Osteoblast (primary cell): Measurements from ENCODE around the gene PBX4. TPM values are rescaled to one million over a fixed set of nuclear protein-coding genes. Genes with fewer than 3 reads are reported as not detected.

ENCODE experiments used
- DNase-seq: peaks from one replicate; pipeline ENCODE4 v3.0.0; 2011; ENCODE audit warnings: low spot score, mixed read lengths; ENCODE audit not compliant: insufficient read length; ENCODE audit errors: missing footprints
- H2AFZ ChIP-seq: 2 replicates; pipeline ENCODE4 v1.6.0; 2011; ENCODE audit warnings: mild to moderate bottlenecking, low read length
- H3K27ac ChIP-seq: 2 replicates; pipeline ENCODE4 v1.5.1; 2011; ENCODE audit warnings: mild to moderate bottlenecking, low read depth, low read length, moderate library complexity
- H3K27me3 ChIP-seq: 2 replicates; pipeline ENCODE4 v1.6.0; 2012; ENCODE audit warnings: mild to moderate bottlenecking, control low read depth, inconsistent platforms, low read length, moderate library complexity; ENCODE audit not compliant: insufficient read depth
- H3K36me3 ChIP-seq: 2 replicates; pipeline ENCODE4 v1.5.1; 2011; ENCODE audit warnings: mild to moderate bottlenecking, low read length, control low read depth, moderate library complexity; ENCODE audit not compliant: insufficient read depth
- H3K4me1 ChIP-seq: 2 replicates; pipeline ENCODE4 v1.5.1; 2011; ENCODE audit warnings: mild to moderate bottlenecking, low read length, control low read depth, moderate library complexity; ENCODE audit not compliant: insufficient read depth
- H3K4me2 ChIP-seq: 2 replicates; pipeline ENCODE4 v1.6.0; 2011; ENCODE audit warnings: mild to moderate bottlenecking, low read length; ENCODE audit not compliant: insufficient read depth
- H3K4me3 ChIP-seq: fragments of 200-600 bp; sonication (generic); 3 replicates; pipeline ENCODE4 v1.5.1; 2012; ENCODE audit warnings: mild to moderate bottlenecking, low read length, inconsistent platforms; ENCODE audit not compliant: insufficient read depth
- H3K79me2 ChIP-seq: 2 replicates; pipeline ENCODE4 v1.6.0; 2012; ENCODE audit warnings: mild to moderate bottlenecking, low read length, control low read depth, inconsistent platforms; ENCODE audit not compliant: insufficient read depth
- H3K9me3 ChIP-seq: 2 replicates; pipeline ENCODE4 v1.5.1; 2011; ENCODE audit warnings: low read depth, low read length, control low read depth
- H4K20me1 ChIP-seq: 2 replicates; pipeline ENCODE4 v1.6.0; 2012; ENCODE audit warnings: mild to moderate bottlenecking, low read length, control low read depth; ENCODE audit not compliant: insufficient read depth
- CTCF ChIP-seq: IDR thresholded peaks from 2 replicates; pipeline ENCODE4 v1.5.1; 2011; ENCODE audit warnings: mild to moderate bottlenecking, low read depth, low read length, moderate library complexity; ENCODE audit errors: extremely low read depth
- total RNA-seq: library from RNA; depleted of rRNA; stranded (reverse); fragments of >200 nt; gene quantifications from 2 replicates; pipeline ENCODE4 v1.2.3, GENCODE V29; 2012

The PBX4 gene
- total RNA-seq, 1 donor, result 0.36 TPM

- H2AFZ ChIP-seq, result no peak overlapping the region
- H3K27me3 ChIP-seq, result no peaks in the 10 kb centered on the region
- no peak overlapping the region for H3K4me2 ChIP-seq
- H4K20me1 ChIP-seq, result no peaks in the 10 kb centered on the region
- no peak for TF ChIP-seq CTCF
- peak; percentile 53 for DNase-seq
- H3K79me2 ChIP-seq, result no peaks in the 10 kb centered on the region
- H3K9me3 ChIP-seq, result no peaks in the 10 kb centered on the region
- no peaks in the 10 kb centered on the region for H3K36me3 ChIP-seq
- no peak overlapping the region for H3K27ac ChIP-seq
- H3K4me3 ChIP-seq, result no peak overlapping the region
- no peaks in the 10 kb centered on the region for H3K4me1 ChIP-seq
Observed at GRCh38 chr19:19558055-19558454, 60.4 kb downstream of the PBX4 start.

DNA sequence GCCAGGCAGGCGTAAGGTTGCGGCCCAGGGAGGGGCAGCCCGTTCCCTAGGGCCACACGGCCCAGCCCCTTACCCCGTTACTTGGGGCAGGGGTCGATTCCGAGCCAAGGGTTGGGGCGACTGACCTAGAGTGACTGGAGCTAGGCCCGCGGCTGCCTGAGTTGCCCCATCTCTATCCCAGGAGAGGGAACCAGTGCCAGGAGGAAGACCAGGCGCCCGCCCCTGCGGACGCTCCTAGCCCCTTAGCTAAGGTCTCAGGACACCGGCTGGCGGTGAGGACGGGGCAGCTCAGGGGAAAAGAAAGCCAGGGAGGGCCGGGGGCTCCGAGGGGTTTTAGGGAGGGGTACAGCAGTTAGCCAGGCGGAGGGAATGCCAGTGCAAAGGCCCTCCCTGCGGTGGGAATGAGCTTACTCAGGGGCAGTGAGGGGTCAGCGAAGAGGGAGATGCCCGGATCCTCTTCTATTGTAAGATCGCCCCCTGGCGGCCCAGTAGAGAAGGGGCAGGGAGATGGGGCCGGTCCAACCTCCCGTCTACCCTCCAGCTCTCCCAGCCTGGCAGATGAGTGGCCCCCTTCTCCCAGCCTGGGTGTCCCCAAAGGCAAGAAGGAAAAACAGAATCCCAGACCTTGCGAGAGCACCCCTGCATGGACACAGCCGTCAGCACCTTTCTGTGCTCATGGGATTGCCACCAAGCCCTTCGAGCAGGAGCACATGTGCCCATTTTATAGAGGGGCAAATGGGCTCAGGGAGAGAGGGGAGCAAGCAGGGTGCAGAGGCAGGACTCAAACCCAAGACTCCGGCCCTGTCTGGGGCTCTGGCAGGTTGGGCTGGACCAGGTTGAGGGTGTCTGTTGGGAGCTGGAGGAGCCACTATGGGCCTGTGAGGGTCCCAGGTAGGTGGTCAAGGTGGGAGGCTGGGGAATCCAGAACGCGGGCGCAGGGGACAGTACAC lies 64.1 kb downstream of the PBX4 start:
- Histone ChIP-seq H3K4me3 (no peak overlapping the region), H3K27ac (no peak overlapping the region), H3K9me3 (no peaks in the 10 kb centered on the region), H3K79me2 (no peaks in the 10 kb centered on the region), H4K20me1 (no peaks in the 10 kb centered on the region), H3K4me1 (peaks cover 9% of the 10 kb centered on the region), H2AFZ (peak overlapping the region; percentile 35), H3K4me2 (no peak overlapping the region), H3K36me3 (no peaks in the 10 kb centered on the region), H3K27me3 (peaks cover 6% of the 10 kb centered on the region)
- DNase-seq, result peak; percentile 97
- TF ChIP-seq CTCF, result peak; percentile 80

GRCh38 chr19:19553670-19554069 lies 64.8 kb downstream of the PBX4 start:
- Histone ChIP-seq H3K4me2 (no peak overlapping the region), H3K79me2 (no peaks in the 10 kb centered on the region), H3K27me3 (peaks cover 7% of the 10 kb centered on the region), H3K4me3 (no peak overlapping the region), H2AFZ (no peak overlapping the region), H3K27ac (no peak overlapping the region), H3K36me3 (no peaks in the 10 kb centered on the region), H3K9me3 (no peaks in the 10 kb centered on the region), H3K4me1 (peaks cover 9% of the 10 kb centered on the region), H4K20me1 (no peaks in the 10 kb centered on the region)
- TF ChIP-seq CTCF, result no peak
- peak; percentile 31 for DNase-seq

DNA sequence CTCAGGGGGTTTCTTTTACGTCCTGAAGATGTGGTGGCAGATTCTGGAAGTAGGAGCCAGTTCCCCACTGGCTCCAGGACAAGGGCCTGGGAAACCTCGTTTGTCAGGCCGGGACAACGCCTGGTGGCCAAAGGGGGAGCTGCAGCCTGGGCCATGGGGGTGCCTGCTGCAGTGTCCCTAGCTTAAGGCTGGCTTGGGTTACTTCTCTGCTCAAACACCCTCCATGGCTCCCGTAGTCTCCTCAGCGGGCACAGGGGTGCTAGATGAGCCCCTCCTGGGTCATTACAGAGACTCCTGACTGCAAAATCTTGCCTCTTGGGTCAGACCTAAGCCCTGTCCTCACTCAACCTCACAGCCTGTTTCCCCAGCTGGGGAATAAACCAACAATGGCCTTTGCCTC lies 65.7 kb downstream of the PBX4 start:
- peak overlapping the region; percentile 18 for H3K4me2 ChIP-seq
- H2AFZ ChIP-seq, result no peak overlapping the region
- no peaks in the 10 kb centered on the region for H3K9me3 ChIP-seq
- TF ChIP-seq CTCF, result peak; percentile 63
- peak; percentile 99 for DNase-seq
- no peak overlapping the region for H3K4me3 ChIP-seq
- H3K36me3 ChIP-seq, result no peaks in the 10 kb centered on the region
- no peaks in the 10 kb centered on the region for H3K79me2 ChIP-seq
- H4K20me1 ChIP-seq, result no peaks in the 10 kb centered on the region
- peaks cover 7% of the 10 kb centered on the region for H3K27me3 ChIP-seq
- no peak overlapping the region for H3K27ac ChIP-seq
- H3K4me1 ChIP-seq, result peaks cover 9% of the 10 kb centered on the region
